GM19372 (cell line): ENCODE results near the gene LIPC.

Experiments
- ATAC-seq: cut with Tn5 transposase; IDR thresholded peaks from one replicate; pipeline ENCODE4 v1.9.1; 2021; ENCODE audit warnings: mild to moderate bottlenecking, low read depth, moderate library complexity; ENCODE audit not compliant: unreplicated experiment

The LIPC gene

DNA sequence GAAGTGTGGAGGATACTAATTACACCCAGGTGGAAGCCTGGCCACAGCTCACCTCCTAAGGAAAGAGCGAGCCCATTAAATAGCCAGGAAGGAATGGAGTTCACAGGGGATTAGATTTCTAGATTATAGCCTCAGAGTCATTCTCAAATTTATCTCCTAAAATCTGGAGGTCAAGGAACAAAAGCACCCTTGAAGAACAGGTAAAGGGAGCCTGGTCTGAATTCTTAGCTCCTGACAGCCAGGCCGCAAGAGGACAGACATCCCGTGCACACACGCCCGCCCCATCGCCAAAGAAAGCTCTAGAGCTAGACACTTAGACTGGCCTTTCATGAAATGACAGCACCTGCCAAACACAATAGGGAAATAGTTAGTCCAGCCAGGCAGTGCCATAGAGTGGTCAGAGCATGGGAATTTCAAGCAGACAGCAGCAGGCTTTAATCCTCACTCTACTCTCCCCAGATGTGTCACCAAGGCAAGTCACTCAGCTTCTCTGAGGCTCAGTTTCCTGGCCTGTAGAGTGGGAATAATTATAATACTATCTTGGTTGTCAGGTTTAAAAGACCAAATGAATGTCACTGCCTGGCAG is 59.2 kb downstream of the LIPC start:
- ATAC-seq, result no peak

DNA sequence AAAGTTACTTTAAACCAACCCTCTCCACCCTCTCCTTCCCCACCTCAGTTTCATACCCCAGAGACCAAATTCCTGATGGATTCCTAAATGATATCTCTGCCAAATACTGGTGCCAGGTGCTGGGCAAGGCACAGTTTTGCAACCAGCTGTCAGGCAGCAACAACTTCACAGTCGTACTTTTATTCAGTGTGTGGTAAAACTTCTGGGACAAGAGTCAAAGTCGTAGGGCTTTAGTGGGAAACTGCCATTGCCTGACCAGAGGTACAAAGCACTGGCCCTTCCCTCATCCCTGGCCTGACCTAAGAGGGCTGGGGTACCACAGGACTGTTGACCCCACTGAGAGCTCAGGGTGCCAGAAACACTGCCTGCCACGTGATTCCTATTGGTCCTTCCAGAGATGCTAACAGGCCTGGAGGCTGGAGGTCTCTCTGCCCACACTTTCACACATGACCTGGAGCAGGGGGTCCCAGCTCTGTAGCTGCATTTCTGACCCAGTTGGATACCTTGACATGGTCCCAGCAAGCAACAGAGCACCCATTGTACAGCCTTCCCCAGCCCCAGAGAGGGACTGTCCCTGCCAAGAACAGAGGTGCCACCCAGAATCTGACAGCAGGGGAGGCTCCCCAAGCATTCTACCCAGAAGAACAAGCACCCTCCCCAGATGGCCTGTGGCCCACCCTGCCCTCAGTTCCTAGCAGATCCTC is 59.9 kb downstream of the LIPC start:
- ATAC-seq, result no peak

DNA sequence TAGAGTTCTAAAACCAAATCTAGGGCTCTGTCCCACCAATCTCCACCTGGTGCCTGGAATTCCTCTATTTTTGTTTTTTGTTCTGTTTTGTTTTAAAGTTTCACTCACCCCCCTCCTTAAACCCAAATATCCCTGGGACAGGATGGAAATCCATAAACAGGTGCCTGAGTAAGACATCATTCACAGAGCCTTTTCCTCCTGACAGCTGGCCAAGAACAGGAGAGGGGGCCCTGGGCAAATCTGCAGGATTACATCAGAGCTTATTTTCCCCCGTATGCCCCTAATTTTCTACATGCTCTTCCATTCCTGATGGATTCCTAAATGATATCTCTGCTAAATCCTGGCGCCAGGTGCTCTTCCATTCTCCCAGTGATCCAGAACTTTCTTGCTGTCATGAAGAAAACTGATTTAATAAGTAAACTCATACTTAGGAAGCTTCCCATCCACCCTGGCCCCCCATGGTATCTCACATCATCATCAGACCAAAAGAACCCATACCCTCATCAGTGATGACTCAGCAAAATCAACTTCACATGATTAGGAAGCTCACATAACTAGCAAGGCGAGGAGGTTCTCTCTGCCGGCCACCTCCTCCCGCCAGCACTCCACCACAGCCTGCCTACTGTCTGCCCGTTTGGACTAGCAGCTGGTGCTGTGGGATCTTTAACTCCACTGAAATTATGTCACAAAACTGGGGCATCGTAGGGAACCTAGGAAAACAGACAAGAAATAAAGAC is 61.0 kb downstream of the LIPC start:
- ATAC-seq, result no peak

DNA sequence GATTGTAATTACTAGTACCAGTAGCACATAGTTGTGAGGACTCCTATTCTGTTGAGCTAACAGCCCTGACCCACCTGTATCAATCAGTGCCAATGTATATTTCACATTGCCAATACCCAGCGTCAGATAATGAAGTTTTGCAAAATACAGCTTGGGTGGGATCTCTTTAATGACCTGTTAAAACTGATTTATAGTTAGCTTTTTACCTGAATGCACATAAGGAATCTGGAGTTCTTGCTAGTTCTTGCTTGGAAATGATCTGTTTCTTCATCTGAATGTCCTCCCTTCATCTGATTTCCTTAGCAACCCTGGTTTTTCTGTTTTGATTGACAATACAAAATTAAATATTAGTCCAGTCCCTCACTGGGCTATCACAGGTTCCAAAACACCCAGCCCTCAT is 62.8 kb downstream of the LIPC start:
- ATAC-seq, result no peak

DNA sequence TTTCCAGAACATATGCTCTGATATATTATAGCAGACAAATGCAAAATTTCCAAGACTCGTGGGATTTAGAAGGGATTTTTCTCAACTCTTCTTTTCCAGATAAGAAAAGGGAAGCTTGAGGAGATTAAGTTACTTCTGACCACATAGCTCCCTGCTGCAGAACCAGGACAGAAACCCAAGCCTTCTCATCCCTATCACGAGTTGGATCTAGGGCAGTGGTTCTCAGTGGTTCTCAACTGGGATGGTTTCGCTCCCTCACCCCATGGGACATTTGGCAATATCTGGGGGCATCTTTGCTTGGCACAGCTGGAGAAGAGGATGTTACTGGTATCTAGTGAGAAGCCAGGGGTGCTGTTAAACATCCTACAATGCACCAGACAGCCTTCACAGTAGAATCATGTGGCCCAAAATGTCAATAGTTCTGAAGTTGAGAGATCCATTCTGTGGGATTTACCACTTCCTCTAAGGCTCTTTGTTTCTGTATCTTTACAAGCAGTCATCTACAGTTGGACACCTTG is 64.2 kb downstream of the LIPC start:
- no peak for ATAC-seq

DNA sequence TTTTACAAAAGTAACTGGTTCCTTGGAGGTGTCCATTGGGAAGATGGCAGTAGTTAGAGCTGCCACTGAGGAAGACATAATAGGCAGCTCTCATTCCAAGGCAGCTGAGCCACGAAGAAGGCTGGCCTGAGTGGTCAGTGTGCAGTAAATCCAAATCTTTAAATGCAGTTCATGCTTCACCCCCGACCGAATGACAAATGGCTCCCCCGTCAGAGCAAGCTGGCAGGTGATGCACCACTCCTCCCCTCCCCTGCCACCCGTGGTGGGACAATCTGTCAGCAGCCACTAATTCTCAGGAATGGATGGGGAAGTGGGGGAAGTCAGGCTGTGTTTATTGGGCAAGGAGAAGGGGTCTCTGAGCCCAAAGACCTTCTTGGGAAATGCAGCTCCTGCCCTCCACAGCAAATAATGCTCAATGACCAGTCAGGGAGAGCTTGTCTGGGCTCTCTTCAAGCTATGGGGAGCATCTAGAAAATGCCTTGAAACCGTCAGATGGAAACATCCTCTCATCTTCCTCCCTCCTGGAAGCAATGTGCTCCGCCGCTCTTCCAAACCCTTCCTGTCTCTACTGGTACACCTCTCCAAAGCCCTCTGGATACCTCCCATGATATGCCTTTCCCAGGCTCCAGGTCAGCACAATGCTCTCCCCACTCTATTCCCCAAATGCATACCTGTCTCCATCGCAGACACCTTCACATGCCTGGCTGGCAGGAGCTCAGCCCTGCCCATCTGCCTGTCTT is 65.4 kb downstream of the LIPC start:
- no peak for ATAC-seq

DNA sequence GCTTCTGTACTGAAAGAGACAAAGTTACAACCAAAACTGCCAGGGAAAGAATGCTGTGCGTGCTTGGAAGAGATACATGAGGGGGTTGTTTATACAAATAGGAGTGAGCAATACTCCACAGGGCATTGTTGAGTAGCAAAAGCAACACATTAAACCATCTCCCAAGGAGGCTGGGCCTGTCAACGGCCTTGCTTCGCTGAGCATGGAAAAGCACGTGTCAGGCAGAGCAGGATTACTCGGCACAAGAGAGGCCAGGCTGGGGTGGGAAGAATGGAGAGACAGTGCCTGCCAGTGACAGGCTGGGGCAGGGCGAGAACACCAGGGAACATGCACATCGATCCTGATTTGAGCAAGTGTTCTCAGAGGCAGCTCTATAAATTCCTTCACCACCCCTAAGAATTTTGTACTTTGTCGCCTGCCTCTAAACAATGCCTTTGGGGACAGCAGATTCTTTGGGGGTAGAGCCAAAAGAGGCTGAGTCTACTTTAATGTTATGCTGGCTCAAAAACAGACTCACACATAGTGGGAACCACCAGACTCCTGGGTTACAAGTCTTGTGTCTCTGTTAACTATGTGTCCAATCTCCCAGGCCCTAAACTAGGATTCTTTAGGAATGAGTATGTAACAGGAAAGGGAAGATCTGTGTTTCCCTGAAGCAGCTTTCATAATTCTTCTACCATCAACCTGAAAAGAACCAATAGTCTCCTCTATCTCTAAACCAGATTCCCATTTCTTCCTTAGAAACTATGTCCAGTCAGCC is 67.2 kb downstream of the LIPC start:
- ATAC-seq, result no peak

DNA sequence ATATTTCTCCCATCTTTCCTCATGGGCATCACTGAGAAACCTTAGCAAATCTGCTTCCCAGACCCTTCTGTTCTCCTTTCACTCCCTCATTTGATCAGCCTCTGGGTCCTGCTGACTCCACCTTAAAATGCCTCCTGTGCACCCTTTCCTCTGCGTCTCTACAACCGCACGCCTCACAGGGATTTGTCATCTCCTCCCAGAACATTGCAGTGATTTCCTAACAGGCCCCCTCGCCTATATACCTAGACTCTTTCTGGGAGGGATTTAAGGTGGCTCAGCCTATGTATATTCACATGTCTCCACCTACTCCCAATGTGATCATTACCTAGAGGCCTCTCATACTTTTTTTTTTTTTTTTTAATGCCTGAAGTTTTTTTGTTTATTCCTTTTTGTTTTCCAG is 69.2 kb downstream of the LIPC start:
- no peak for ATAC-seq

DNA sequence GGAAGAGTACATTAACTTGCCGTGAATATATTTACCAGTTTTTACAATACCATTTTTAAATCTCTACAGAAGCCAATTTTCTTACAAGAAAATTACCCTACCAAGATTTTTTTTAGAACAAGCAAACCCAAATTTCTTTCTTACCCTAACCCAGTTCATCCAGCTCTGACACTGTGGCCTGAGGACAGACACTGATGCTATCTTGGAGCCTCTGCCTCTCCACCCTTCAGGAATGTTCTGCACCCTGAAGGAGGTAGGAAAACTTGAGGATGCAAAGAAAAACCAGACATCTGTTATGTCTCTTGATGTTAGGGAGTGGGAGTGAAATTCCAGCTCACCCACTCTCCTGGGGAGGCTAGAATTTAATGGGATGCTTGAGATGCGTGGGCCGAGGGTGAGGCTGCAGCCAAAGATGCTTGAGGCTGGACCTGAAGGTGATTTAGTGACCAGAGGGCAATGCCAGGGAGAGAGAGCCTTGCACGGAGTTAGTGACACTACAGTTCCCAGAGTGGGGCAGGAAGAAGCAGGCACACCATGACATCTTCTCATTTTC is 69.9 kb downstream of the LIPC start:
- no peak for ATAC-seq

DNA sequence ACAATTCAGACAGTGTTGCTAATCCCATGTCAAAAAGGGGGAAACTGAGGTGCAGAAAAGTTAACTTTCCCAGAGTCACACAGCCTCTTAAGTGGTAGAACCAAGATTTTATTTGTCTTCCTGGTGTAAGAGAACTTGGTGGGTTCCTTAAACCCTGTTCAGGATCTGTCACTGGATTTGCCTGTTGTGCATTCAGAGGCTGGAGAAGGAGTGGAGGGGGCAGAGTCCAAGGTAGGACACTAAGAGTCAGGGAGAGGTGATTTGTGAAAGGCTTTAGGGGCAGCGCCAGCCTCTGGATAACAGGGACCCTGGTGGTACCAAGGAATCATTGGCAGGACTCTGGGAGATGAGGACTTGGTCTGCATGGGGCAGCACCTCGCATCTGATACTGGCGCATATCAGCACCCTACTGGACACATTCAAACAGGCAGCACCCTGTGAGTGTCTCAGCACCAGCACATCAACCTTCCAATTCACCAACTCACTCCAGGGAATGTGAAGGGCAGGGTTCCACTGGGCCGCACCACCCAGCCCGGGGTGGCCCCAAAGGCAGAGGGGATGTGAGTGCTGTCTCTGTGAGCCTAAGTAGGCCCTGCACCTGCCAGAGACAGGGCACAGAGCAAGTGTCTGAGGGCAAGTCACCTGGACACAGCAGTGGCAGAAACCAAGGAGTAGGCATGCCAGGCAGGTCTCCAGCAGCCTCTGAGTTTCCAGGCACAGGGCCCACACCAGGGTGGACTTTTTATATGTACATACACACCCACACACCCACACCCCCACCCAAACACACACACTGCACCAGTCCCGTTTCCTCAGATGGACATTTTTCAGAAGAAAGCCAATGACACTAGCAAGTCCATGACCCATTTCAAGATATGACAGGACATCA is 71.6 kb downstream of the LIPC start:
- ATAC-seq, result no peak

DNA sequence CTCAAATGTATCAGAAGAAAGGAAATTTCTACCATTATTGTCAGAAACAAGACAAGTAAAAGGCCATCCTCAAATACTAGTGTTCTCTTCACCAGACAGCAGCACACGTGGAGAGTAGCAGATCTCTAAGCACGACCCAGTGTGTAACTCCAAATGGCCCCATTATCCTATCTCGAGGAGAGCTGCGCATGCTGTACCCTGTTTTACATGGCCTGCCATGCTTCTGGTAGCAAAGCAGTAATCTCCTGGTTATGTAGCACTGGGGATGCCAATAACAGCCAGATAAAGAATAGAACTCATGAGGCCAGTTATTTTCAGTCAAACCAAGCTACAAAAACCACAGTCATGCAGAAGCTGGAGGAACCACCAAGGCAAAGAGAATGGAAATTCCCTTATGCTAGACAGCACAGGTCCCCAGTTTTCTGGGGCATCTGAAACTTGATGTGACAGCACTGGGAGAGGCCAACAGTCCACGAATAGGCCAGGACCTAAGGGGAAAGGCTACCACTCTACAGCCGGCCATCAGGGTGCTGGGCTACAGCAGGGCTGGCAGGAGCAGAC is 73.0 kb downstream of the LIPC start:
- ATAC-seq, result no peak

DNA sequence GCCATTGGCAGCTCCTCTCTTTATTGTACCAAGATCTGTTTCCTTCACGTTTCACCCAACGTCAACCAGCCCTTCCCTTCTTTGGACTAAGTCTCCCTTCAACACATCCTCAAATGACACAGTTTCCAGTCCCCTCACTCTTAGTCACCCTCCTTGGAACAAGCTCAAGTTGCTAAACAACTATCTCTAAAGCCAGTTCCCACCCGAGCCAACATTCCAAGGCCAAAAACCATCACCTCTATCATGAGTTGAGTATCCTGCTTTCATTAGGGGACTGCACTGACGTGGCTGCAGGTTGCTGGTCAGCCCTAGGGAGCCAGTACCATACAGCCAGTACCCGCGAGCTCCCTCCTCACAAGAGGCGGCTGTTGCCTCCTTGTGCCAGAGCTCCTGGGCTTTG is 73.8 kb downstream of the LIPC start:
- no peak for ATAC-seq

DNA sequence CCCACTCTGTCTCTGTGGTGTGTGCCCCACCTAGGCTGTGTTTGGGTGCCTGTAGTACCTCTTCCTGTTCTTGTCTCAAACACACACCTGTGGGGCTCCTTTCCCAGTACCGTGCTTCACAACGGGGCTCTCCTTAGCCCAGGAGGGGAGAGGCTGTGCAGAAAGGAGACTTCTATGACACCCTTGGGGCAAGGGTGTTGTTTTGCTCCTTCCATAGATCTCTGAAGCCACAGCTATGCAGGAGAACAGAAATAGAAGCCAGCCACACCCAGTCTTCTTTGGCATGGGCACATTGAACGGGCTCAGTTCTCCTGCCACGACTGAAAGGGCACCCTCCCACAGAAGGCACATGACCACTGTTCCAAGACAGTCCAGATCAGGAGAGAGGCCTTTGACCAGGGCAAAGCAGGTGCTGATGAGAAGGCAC is 74.3 kb downstream of the LIPC start:
- no peak for ATAC-seq

DNA sequence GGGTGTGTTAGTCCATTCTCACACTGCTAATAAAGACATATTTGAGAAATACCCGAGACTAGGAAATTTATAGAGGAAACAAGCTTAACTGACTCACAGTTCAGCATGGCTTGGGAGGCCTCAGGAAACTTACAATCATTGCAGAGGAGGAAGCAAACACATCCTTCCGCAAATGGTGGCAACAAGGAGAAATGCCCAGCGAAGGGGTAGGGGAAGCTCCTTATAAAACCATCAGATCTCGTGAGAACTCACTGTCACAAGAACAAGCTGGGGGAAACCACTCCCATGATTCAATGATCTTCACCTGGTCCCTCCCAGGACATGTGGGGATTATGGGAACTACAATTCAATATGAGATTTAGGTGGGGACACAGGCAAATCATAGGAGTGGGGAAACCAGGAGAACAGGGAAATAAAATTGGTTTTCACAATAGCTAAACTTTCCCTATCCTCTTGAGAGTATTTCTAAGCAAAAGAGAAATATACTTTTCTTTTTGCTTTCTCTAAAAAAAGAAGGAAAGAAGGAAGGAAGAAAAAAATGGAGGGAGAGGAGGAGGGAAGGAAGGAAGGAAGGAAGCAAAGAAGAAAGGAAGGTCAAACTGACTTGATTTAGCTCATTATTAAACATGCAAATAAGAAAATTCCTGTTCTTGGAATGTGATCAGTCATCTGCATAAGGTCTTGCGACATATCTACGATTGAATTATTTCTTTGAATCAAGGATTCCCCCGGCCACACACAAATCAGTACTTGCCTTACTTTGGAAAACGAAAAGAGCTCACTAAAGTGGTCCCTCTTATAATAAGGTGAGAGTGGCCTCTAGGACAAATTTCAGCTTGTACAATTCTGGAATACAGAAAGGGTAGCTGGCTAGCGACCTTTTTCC is 75.2 kb downstream of the LIPC start:
- ATAC-seq, result no peak

DNA sequence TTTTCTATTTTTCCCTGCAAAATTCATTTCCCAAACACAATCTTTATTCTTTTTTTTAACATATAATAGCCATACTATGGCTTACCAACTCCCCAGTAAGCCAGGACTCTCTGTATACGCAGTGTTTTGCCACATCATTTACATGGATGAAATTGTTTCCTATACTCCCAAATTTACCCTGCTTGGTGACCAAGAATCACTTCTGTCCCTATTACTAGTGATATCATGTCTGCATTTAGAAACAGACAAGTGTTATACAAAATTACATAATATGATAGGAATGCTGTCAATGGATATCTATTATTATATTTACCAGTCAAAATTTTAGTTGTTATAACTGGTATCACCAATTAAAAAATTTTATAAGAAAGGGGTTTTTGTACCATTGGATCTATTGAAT is 77.8 kb downstream of the LIPC start:
- no peak for ATAC-seq

DNA sequence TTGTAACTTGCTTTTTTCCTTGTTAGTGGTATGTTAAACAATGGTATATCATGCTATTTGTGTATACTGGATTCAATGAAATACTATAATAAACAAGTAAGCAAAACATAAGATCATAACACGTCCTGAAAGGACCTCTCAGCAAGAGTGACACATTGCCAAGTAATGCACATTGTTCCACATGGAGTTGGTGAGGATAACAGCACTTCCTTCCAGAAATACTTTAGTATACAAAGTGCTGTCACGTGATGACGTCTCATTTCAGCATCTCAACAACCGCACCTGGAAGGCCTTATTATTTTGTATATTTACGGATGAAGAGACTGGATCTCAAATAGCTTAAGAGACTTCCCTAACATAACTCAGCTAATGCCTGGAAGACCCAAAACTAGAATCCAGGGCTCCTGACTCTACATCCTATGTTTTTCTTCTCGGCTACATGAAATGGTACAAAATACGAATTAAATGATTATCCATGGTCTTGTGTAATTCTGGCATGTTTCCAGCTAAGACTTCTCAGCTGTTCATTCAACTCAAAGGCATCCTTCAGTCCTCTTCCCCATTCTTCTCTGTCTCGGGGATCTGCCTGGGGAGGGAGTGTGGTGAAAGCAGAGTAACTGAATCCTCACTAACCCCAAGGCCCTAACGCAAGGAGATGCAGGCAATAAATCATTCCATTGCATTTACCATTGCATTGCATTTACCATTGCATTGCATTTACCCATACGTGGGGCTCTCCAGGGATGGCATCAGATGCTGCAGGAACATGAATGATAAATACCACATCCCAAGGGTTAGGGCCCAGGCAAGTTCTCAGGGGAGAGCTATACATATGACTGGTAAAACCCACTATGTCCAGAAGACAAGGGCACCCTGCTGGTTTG is 79.2 kb downstream of the LIPC start:
- ATAC-seq, result no peak

DNA sequence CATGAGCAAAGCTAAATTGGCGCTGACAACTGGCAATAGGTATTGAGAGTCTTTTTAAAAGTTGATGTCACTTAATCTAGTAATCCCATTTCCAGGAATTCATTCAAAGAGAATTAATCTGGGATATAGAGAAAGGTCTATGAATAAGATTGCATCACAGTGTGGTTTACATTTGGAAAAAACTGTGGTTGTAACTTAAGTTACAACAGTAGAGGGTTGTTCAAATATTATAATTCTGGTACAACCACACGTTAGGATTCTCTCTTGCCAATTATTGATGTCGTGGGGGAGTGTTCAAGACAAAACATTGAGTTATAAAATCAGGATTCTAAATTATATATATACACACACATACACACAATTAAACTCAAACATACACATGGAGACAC is 79.8 kb downstream of the LIPC start:
- ATAC-seq, result no peak
